A673 (cell line): ENCODE measurements around the gene A4GALT. TPM values are rescaled to one million over a fixed set of nuclear protein-coding genes. Genes with fewer than 3 reads are reported as not detected.

ENCODE experiments used
- BruUV-seq: library from RNA; stranded (reverse); fragments of 400-500 nt; replicated peaks from 2 replicates; lab custom pipeline; 2021; lab: Mats Ljungman, UMichigan
- CTCF ChIA-PET: fragments of 300-600 bp; sonication (Branson Sonifier 250); formaldehyde crosslinking; loops from one replicate; lab custom pipeline; 2022; ENCODE audit warnings: antibody characterized with exemption; lab: Charles Lee
- POLR2A ChIA-PET: fragments of 300-600 bp; sonication (Branson Sonifier 250); formaldehyde crosslinking; loops from one replicate; lab custom pipeline; 2022; ENCODE audit warnings: antibody characterized with exemption; ENCODE audit not compliant: low non-redundant PET; lab: Charles Lee
- DNase-seq: peaks from one replicate; pipeline ENCODE4 v3.0.0-alpha.2; 2015; ENCODE audit warnings: low spot score
- H3K27ac ChIP-seq: fragments of 200-600 bp; sonication (generic); 2 replicates; pipeline ENCODE4 v1.5.1; 2016; ENCODE audit warnings: mixed run types, low read depth, mild to moderate bottlenecking, mixed read lengths, antibody characterized with exemption, low read length; ENCODE audit not compliant: poor library complexity, severe bottlenecking
- H3K27me3 ChIP-seq: fragments of 200-600 bp; sonication (generic); replicated peaks from 2 replicates; pipeline ENCODE4 v1.6.1; 2017; ENCODE audit warnings: mixed run types, low read depth, mild to moderate bottlenecking, mixed read lengths, antibody characterized with exemption, low read length; ENCODE audit not compliant: insufficient read depth, poor library complexity
- H3K36me3 ChIP-seq: fragments of 200-600 bp; sonication (generic); 2 replicates; pipeline ENCODE4 v1.6.1; 2016; ENCODE audit warnings: mixed run types, mild to moderate bottlenecking, mixed read lengths, antibody characterized with exemption, low read length; ENCODE audit not compliant: insufficient read depth, poor library complexity, severe bottlenecking
- H3K4me1 ChIP-seq: fragments of 200-600 bp; sonication (generic); 2 replicates; pipeline ENCODE4 v1.6.1; 2017; ENCODE audit warnings: mixed run types, mild to moderate bottlenecking, mixed read lengths, antibody characterized with exemption, low read length; ENCODE audit not compliant: insufficient read depth, poor library complexity, severe bottlenecking
- H3K4me3 ChIP-seq: fragments of 200-600 bp; sonication (generic); 2 replicates; pipeline ENCODE4 v1.5.1; 2016; ENCODE audit warnings: low read depth, mixed run types, mild to moderate bottlenecking, mixed read lengths, low read length; ENCODE audit not compliant: poor library complexity, severe bottlenecking
- H3K9me3 ChIP-seq: fragments of 200-600 bp; sonication (generic); 2 replicates; pipeline ENCODE4 v1.6.1; 2016; ENCODE audit warnings: mixed run types, low read depth, mild to moderate bottlenecking, mixed read lengths, antibody characterized with exemption, low read length; ENCODE audit not compliant: poor library complexity, severe bottlenecking
- CTCF ChIP-seq: fragments of 300-800, 200-600 bp; sonication (generic); conservative IDR thresholded peaks from 2 replicates; pipeline ENCODE4 v1.5.1; 2017; ENCODE audit warnings: low read depth, mild to moderate bottlenecking, antibody characterized with exemption, low read length, moderate library complexity, mixed read lengths
- EZH2 ChIP-seq: fragments of 200-600 bp; sonication (generic); IDR thresholded peaks from 2 replicates; pipeline ENCODE4 v1.6.1; 2017; ENCODE audit warnings: borderline replicate concordance, low read depth, mild to moderate bottlenecking, mixed read lengths, antibody characterized with exemption, low read length; ENCODE audit not compliant: poor library complexity, severe bottlenecking
- intact Hi-C: fragments of 100-400 bp; cut with micrococcal nuclease; formaldehyde crosslinking; loops from one replicate; pipeline ENCODE4 v1.10.0; 2022; ENCODE audit not compliant: unreplicated experiment
- total RNA-seq: library from RNA; stranded (reverse); gene quantifications from 2 replicates; pipeline ENCODE4 v1.2.3, GENCODE V29; 2021

The A4GALT gene
- total RNA-seq, 1 experiment from 2014 or later = 21.9 TPM

- no peak overlapping the region for H3K4me3 ChIP-seq
- H3K9me3 ChIP-seq = no peaks in the 10 kb centered on the region
- ChIA-PET CTCF (interaction anchor here (0.6 kb wide), 1 partner anchor 394 kb away, joined by 5 read pairs; no protein-coding TSS in a partner anchor), POLR2A (no interaction called here)
- no TSS peak for BruUV-seq
- TF ChIP-seq EZH2 (no peak), CTCF (no peak)
- no peaks in the 10 kb centered on the region for H3K36me3 ChIP-seq
- no peak for DNase-seq
- H3K27ac ChIP-seq = no peak overlapping the region
- no peaks in the 10 kb centered on the region for H3K27me3 ChIP-seq
- intact Hi-C loops = no loop called here
- H3K4me1 ChIP-seq = peaks cover 23% of the 10 kb centered on the region
Observed at GRCh38 chr22:42696331-42696967, 24.2 kb downstream of the A4GALT start.

- ChIA-PET POLR2A (no interaction called here), CTCF (no interaction called here)
- Histone ChIP-seq H3K27ac (no peak overlapping the region), H3K4me3 (no peak overlapping the region), H3K36me3 (no peaks in the 10 kb centered on the region), H3K4me1 (peaks cover 19% of the 10 kb centered on the region), H3K27me3 (no peaks in the 10 kb centered on the region), H3K9me3 (no peaks in the 10 kb centered on the region)
- intact Hi-C loops = no loop called here
- TF ChIP-seq CTCF = no peak
- no peak for TF ChIP-seq EZH2
- no peak for DNase-seq
- BruUV-seq = no TSS peak
Observed at GRCh38 chr22:42695294-42695693, 25.4 kb downstream of the A4GALT start.

- no TSS peak for BruUV-seq
- peaks cover 8% of the 10 kb centered on the region for H3K4me1 ChIP-seq
- H3K9me3 ChIP-seq = no peaks in the 10 kb centered on the region
- H3K36me3 ChIP-seq = no peaks in the 10 kb centered on the region
- intact Hi-C loops = no loop called here
- no peak overlapping the region for H3K27ac ChIP-seq
- TF ChIP-seq EZH2 (no peak), CTCF (no peak)
- ChIA-PET POLR2A (no interaction called here), CTCF (no interaction called here)
- H3K27me3 ChIP-seq = no peaks in the 10 kb centered on the region
- no peak overlapping the region for H3K4me3 ChIP-seq
- DNase-seq = no peak
Observed at GRCh38 chr22:42693763-42694683, 26.6 kb downstream of the A4GALT start.
